ENCODE data around the gene FXYD2.

DNA sequence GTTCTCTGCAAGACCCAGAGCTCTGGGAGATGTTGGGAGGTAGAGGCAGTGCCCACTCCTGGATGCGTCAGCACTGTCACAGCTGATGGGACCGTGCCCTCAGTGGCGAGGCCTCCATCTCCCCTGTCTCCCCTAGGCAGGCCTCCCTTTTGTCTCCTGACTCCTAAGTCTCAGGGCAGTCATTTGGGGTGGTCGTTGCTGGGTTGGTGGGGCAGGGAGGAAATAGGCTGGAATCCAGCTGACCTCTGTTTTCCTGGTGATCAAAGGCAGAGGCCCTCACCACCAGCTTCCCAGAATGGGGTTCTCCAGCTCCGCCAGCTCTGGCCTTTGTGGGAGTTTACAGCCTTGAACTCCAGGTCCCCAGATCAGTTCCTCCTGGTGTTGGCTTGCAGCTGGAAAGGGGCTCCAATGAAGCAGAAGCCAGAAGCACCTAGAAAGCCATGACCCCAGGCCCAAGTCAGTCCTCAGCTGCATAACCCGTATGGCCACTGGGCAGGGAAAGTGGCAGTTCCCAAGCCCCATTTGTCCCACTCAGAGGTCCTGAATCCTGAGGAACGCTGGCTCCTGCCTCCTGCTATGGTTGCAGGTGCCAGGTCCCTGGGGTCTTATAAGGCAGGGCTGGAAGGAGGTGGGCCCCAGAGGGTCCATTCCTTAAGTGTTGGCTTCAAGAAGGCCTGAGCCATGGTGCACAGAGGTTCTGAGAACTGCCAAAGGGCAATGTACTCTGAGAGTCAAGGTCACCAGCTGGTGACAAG, 7.3 kb upstream of the FXYD2 start:
- TF ChIP-seq POLR2A (IDR thresholded peaks at IDR 0.05): no peak
- TF ChIP-seq, protein P1, sequence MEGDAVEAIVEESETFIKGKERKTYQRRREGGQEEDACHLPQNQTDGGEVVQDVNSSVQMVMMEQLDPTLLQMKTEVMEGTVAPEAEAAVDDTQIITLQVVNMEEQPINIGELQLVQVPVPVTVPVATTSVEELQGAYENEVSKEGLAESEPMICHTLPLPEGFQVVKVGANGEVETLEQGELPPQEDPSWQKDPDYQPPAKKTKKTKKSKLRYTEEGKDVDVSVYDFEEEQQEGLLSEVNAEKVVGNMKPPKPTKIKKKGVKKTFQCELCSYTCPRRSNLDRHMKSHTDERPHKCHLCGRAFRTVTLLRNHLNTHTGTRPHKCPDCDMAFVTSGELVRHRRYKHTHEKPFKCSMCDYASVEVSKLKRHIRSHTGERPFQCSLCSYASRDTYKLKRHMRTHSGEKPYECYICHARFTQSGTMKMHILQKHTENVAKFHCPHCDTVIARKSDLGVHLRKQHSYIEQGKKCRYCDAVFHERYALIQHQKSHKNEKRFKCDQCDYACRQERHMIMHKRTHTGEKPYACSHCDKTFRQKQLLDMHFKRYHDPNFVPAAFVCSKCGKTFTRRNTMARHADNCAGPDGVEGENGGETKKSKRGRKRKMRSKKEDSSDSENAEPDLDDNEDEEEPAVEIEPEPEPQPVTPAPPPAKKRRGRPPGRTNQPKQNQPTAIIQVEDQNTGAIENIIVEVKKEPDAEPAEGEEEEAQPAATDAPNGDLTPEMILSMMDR (IDR thresholded peaks at IDR 0.05): no peak
